Fibroblast of the aortic adventitia (primary cell): ENCODE measurements around the gene SLC25A1. TPM values are rescaled to one million over a fixed set of nuclear protein-coding genes. Genes with fewer than 3 reads are reported as not detected.

ENCODE experiments used
- DNase-seq: peaks from one replicate; pipeline ENCODE4 v3.0.0-alpha.2; 2010; ENCODE audit warnings: low read depth
- H3K4me3 ChIP-seq: 2 replicates; pipeline ENCODE4 v1.5.1; 2011; ENCODE audit warnings: low read depth, mild to moderate bottlenecking, control low read depth, low read length, moderate library complexity
- total RNA-seq: library from RNA; depleted of rRNA; stranded (reverse); fragments of >200 nt; gene quantifications from 2 replicates; pipeline ENCODE4 v1.2.3, GENCODE V29; 2012; ENCODE audit warnings: low replicate concordance
- TF ChIP-seq, protein P1 (sequence below): IDR thresholded peaks from 2 replicates; pipeline ENCODE4 v1.5.1; 2011; ENCODE audit warnings: mild to moderate bottlenecking, low read length, control low read depth, inconsistent platforms; ENCODE audit not compliant: insufficient read depth

The SLC25A1 gene
- total RNA-seq, 1 donor, result 53.4 TPM

GRCh38 chr22:19137384-19138216 lies 40.9 kb downstream of the SLC25A1 start:
- DNase-seq, result no peak

DNA sequence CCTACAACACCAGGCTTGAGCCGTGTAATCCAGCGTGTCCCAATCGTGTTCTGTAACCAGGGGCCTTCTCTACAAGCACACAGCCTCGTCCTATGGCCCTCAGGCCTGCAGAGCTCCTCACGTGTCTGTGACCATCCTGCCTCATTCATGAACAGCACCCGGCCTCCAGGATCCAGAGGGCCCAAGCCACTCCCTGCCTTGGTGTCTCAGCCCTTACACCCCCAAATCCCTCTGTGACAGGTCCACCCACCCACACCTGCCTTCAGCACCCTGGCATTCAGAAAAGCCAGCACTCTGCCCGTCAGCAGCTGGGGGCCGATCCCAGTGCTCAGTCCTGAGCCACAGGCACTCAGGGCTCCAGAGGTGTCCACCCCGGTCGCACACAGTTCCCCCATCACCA lies 41.6 kb downstream of the SLC25A1 start:
- DNase-seq, result no peak
- no peak overlapping the region for H3K4me3 ChIP-seq
- TF ChIP-seq, protein P1, sequence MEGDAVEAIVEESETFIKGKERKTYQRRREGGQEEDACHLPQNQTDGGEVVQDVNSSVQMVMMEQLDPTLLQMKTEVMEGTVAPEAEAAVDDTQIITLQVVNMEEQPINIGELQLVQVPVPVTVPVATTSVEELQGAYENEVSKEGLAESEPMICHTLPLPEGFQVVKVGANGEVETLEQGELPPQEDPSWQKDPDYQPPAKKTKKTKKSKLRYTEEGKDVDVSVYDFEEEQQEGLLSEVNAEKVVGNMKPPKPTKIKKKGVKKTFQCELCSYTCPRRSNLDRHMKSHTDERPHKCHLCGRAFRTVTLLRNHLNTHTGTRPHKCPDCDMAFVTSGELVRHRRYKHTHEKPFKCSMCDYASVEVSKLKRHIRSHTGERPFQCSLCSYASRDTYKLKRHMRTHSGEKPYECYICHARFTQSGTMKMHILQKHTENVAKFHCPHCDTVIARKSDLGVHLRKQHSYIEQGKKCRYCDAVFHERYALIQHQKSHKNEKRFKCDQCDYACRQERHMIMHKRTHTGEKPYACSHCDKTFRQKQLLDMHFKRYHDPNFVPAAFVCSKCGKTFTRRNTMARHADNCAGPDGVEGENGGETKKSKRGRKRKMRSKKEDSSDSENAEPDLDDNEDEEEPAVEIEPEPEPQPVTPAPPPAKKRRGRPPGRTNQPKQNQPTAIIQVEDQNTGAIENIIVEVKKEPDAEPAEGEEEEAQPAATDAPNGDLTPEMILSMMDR, result no peak

More at GRCh38 chr22:19137384-19138216, 40.9 kb downstream of the SLC25A1 start:
- H3K4me3 ChIP-seq, result no peak overlapping the region
- TF ChIP-seq, protein P1, result no peak

- TF ChIP-seq, protein P1, result no peak
- no peak for DNase-seq
- no peak overlapping the region for H3K4me3 ChIP-seq
Measured at GRCh38 chr22:19134874-19135273, 43.7 kb downstream of the SLC25A1 start.

DNA sequence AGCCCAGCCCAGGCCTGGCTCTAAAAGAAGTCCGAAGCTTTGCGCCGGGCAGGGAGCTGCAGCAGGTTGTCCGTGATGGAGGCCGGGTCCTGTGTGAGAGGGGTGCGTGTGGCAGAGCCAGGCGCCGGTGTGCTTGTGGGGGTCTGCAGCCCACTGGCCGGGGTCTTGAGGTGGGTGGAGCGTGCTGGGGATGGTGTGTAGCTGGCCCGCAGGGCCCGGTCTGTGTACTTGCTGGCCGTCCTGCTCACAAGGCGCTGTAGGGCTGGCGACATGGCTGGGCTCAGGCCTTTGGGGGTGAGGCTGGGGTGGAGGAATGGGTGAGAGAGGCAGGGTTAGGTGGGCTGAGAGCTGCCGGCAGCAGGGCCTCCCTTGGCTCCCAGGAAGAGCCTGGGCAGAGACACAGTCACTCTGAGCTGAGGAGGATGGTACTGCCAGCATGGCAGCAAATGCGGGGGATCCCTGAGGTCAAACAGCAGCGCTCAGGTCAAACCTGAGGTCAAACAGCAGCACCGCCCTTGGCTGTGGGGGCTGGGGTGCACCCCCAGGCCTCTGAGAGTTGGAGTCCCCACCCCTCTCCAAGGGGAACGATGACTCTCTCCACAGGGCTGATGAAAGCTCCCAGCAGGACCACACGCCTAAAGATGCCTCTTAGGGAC lies 44.2 kb downstream of the SLC25A1 start:
- no peak for DNase-seq
- H3K4me3 ChIP-seq, result no peak overlapping the region

DNA sequence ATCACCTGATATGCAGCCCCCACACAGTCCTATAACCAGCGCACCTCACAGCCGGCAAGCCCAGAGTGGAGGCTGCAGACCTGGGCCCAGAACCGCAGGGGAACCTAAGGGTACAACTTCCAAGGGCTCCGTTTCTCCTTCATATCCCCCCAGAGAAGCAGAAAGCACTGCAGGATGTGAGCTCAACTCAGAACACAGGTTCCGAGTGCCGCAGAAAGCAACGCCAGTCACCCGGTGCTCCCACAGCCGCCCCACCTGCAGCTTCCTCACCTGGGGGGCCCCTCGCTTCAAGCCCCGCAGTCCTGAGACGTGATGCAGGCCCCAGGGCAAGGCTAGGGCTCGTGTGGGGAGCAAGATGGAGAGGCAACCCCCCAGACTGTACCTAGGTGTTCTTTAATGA lies 45.0 kb downstream of the SLC25A1 start:
- DNase-seq, result no peak
- TF ChIP-seq, protein P1, result no peak
- H3K4me3 ChIP-seq, result no peak overlapping the region

More for the DNA sequence above, 44.2 kb downstream of the SLC25A1 start:
- TF ChIP-seq, protein P1, result no peak

DNA sequence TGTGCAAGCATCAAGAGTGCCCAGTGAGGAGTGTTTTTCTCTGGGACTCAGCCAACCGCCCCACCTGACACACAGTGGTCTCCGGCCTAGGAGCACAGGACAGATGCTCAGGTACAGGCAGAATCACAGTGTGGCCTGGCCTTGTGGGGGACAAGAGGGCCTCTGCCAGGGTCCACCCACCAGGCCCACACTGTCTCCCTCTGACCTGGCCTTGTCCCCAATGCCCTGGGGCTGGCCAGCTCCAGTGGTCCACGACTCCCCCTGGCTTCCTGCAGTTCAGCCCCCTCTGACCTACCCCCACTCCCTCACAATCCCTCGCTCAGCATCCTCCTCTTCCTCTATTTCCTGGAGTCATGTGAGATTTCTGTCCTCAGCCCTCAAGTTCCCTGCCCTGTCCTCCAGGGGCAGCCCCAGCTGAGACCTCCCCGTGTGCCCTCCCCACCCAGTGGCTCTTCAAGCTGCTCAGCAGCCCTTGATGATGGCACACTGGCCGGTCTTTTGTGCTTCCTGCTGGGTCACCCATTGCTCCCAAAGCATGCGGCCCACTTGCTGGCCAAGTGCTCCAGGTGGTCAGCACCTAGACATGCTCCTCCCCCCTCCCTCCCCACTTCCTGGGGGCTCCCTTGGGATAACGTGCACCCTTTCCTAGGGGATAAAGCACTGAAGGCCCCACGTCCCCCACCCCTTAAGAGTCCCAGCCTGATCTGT lies 45.7 kb downstream of the SLC25A1 start:
- no peak for DNase-seq
- no peak overlapping the region for H3K4me3 ChIP-seq
- TF ChIP-seq, protein P1, result no peak
